GM12892 (cell line): Measurements from ENCODE around the gene SORCS2.

ENCODE experiments used
- POLR2A ChIP-seq: IDR thresholded peaks from 2 replicates; pipeline ENCODE4 v1.6.1; 2011; ENCODE audit warnings: low read depth, low read length, control low read depth
- POLR2AphosphoS5 ChIP-seq: IDR thresholded peaks from 2 replicates; pipeline ENCODE4 v1.6.1; 2011; ENCODE audit warnings: low read depth, low read length, control low read depth

GRCh38 chr4:7298619-7299009 is 106.3 kb downstream of the SORCS2 start:
- TF ChIP-seq POLR2A = no peak
- no peak for TF ChIP-seq POLR2AphosphoS5
